Stimulated activated CD8-positive, alpha-beta memory T cell treated with anti-CD3 and anti-CD28 coated beads, Interleukin-15, amount 100 ng/mL, for 4 hours (primary cell): ENCODE measurements around the gene CACHD1.

Experiments used
- DNase-seq, 2 donors: peaks; one replicate each; pipeline ENCODE4 v3.0.0-alpha.2; 2020; ENCODE audit warnings: low read depth in 2 of 2

Gene CACHD1

DNA sequence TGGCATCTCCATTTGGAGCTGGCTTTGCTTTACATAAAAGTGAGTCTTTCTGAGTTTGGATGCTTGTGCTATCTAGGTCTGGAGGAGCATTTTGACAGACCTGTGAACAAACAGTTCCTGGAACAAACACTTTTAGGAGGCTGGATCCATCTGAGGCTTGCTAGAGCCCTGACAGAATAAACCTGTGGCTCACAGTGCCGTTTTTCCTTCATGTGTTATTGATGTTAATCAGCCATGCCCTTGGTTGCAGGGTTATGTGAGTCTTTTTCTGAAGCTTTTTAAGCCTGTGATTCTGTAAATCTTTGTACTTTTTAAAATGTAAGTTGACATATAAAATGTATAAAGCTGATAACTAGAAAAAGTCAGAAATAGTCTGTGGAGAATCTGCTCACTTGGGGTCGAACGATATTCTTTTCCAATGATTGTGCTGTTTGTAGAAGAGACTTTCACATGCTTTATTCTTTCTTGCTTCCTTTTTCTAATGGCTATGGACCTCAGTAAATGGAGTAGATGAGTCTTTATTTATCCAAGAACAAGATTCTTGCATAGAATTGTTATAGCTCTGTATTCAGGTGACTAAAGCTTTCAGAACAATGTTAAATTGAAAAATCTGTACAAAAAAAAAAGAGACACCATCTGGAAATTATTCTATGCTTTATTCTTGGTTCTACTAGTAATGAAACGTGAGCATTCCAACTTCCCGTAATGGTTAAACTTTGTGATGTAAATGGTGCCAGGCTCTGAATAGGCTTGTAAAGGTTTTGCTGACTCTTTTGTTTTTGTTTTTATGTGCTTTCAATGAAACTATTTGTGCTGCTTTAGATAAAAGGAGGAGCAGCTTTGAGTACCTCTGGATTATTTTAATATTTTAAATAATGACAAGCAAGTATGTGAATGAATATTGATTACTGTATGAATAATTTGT, 53.7 kb downstream of the CACHD1 start:
- no peak for DNase-seq

DNA sequence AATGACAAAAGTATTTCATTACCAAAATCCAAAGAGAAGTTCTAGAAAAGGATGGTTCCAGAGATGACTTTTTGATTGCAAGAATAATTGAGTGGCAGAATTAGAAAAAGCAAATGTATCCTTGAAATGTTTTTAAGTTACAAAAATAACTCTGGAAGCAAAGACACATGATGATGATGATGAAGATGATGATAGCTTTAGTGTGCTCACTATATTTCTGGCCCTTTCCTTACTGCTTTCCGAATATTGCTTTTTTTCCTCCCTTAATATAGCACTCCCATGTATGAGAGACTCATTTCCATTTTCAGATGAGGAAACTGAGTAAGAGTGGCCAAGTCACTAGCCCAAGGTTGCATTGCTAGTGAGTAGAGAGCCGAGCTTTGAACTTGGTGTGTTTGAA, 54.7 kb downstream of the CACHD1 start:
- no peak for DNase-seq

DNA sequence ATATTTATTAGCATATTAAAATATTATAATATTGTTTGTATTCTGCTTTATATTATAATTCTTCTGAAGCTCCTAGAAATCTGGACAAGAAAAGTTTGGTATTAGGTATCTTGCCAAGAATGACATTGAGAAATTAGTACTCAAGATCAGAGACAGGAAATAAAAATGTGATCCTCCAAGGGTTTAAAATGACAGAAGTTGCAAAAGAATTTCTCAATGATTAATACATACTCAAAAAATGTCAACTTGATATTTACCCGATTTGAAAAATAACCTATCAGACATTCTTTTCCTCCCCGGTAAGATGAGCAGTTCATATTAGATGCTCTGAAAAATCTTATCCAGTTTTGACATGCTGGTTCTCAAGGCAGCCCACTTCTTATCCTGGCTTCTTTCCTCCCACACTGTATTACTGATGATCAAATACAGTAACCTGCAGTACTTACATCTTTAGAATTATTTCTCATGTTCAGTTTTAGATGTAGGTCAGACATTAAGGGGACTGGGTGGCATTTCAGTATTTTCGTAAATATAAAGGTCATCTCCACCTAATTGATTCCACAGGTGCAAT, 55.3 kb downstream of the CACHD1 start:
- no peak for DNase-seq

DNA sequence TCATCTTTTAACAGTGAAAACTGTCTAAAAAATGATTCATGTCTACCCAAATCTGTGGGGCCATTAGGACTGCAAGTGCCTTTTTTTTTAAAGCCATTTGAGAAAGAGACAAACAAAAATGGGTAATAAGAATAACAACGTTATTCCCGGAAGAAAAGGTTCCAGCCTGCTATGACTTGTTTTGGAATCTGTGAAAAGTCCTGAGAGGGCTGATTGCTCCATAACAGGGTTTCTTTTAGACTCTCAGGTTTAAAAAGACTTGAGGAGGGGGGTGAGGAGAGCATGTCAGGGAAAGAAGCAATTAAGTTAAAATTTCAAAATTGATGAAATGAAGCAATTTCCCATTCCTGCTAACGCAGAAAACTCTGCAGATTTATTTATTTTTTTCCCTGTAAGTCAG, 56.4 kb downstream of the CACHD1 start:
- DNase-seq: no peak

DNA sequence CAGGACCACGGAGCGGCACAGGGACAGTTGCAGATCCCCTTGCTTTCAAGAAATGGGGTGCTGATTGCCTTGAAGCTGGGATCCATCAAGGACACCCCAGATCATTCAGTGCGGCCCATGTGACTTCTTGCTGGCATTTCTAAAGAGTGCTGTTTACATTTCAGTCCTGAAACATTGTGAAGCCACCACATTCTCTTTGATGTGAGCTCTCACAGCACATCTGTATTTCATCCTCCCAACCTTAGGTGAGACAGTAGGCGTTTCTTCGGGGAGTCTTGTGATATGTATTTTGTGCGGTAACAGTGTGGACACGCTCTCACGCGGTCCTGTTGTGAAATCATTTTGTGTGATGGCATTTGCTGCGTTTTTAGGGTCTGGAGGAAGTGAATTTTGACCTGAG, 57.2 kb downstream of the CACHD1 start:
- DNase-seq: no peak

DNA sequence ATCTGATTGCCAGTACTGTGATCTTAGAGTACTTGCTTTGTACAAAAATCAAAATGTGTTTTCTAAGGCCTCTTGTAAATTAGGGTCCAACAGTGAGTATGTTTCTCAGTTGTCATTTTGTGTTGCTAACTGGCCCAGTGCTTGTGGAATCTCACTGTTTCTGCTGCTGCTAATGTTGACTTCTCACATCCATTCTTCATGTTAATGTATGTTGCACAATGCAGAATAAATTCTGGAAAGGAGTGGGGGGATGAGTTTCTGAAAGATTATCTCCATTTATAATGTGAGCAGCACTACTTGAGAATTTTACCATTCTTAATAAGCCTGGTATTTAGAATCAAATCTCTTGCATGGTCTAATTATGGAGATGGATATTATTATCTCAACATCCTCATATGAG, 57.9 kb downstream of the CACHD1 start:
- no peak for DNase-seq

DNA sequence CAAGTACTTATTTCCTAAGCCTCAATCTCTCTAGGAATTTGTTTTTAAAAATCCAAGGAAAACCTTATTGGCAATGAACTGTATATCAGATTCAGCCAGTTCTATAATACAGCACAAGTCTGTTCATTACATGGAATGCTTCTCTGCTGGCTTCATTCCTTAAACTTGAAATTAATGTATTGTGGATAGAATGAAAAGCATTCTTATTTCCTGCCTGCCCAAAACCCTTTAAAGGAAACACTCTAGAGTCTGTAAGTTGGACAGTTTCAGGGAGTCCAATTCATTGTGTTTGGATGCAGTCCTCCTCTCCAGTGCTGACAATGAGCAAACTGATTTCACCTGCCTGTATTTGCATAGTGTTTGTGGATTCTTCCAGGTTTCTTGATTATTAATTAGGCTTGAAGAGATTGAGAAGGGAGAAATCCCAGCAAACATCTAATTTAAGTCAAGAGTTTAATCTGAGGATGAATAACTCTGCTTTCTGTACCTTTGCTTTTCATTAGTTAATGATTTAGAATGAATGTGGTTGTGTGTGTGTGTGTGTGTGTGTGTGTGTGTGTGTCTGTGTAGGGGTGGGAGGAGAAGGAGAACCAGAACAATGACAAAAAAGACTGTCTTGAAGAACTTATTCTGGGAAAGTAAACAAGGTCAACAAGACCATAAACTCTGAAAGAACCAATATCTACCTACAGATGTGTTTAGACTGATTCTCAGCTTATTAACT, 61.2 kb downstream of the CACHD1 start:
- no peak for DNase-seq

DNA sequence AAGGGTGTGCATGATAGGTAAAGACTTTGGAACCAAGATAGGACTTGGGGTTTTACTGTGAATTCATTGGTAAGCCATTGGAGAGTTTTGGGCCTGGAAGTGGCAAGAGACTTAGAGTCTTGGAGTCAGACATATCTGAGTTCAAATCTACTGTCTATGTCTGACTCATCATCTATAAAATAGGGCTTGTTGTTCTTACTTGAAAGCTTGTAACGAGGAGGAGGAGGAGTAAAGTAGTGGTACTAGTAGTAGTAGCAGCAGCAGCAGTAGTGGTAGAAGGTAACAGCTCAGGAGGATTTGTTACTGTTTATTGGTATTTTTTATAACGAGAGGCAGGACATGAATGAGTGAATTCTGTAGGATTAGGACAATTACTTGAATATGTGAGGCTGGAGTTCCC, 62.7 kb downstream of the CACHD1 start:
- no peak for DNase-seq

DNA sequence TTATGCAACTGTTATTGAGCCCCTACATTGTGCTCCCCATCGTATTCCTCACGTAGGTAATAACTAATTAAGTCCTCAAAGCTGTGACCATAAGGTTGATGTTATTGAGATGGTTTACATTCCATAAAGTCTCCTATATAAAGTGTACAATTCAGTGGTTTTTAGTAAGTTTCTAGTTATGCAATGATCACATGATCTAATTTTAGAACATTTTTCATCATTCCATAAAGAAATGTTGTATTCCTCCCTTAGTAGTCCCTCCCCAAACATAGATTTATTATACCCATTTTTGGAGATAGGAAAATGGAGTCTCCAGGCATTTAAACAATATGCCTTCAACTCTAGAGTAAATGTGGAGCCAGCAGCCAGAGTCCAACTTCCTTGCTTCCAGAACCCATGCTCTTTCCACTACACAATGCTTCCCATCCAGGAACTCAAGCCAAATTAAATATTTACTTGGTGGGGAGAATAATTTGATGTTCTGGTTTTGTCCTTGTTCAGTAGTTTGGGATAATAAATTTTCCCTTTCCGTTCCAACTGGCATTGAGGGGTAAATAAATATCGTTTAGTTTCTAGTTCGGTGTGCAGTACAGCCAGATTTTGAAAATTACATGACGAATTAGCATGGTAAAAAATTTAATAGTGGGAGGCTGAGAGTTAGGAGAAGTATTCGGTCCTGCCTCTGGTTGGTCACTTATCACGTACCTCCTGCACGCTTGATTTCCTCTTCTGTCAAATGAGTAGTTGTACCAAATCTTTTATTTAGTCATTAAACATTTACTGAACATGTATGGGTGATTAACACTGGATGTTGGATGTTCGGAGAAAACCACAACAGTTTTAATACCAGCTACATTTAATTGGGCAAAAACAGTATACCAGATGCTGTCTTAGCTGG, 66.3 kb downstream of the CACHD1 start:
- DNase-seq: no peak

DNA sequence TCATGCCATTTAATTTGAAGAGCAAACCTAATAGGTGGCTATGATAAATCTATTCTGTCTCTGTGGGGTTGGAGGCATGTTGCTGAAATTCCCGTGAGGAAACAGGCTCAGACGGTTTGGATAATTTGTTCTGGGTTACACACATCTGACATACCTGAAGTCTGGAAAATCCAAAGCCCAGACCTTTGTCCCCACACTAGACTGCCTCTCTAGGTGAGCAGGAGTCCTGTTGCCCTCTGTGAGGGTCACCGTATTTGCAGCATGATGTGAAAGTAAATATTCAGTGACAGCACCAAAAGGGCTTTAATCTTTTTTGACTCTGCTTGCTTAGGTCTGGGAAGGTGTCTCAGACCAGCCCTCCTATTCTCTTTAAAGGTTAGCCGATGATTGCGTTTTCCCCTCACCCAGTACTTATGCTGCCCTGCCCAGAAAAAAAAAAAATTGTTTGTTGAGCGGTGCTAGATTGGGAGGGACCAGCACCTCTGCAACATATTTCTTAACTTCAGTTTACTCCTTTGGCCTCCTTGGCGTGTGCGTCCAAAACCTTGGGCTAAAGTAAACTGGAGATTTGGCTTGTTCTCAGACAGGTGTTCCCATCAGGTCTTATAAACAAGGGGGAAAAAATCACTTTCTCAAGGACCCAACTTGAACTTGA, 67.0 kb downstream of the CACHD1 start:
- DNase-seq: no peak

DNA sequence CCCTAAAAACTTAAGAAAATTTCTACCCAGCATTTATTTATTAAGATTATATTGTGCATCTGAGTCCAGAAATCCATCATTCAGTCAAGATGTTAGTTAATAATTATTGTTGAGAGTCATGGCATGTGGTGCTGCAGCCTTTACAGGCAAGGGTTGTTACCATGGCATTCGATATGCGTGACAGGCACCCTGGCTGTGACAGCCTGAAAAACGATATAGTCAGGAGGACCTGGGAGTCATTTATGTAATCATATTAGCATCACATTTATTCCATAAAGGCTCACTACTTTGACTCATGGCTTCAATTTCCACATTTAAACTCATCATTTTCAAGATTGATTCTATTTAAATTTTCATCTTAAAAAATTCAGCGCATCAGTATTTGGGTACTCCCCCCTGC, 68.0 kb downstream of the CACHD1 start:
- no peak for DNase-seq

DNA sequence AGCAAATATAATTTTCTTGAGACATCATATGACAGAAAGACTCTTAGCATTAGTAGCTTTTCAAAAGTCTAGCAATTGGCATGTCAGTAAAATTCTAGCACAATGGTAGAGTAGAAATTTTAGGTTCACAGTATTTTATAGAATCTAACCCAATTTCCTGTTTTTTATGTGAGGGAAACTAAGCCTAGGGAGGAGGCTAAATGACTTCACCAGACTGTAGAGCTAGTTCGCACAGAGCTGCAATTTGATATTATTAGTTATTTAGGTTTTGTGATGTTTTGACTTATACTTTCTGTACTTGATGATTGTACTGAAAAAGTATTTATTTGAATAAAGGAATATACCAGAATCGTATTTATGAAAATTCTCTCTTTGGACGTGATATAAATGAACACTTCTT, 68.5 kb downstream of the CACHD1 start:
- DNase-seq: no peak

DNA sequence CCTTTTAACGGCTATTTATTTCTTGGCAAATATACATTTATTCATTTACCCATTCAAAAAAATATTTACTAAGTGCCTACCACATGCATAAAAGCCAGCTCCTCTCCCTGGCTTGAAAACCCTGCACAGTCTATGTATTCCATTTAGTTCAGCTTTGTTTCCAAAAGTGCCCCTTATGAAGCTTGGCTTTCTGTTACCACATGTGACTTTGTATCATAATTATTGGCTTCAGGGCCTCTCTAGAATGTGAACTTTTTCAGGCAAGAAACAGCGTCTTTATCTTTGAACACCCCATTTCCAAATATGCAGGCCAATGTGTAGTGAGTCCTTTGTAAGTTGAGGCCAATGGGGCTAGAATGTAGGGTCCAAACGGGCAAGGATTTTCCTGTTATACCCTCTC, 69.4 kb downstream of the CACHD1 start:
- no peak for DNase-seq

DNA sequence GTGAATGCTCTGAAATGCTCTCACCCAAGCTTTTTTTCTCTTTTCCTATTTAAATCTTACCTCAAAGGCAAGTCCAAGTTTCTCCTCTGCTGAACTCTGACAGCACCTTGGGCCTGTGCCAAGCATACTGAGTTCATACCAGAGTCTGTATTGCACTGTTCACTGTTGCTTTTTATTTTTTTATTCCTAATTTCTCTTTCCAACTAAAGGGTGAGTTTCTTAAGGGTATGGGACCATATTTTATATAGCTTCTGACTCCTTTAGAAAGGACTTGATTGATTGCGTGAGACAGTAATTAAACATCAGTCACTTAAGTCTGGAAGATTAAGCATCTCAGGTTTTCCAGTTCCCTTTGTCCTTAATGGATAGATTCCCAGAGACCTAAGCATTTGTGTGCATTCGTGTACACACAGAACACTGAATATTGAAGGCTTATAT, 69.9 kb downstream of the CACHD1 start:
- DNase-seq: no peak

DNA sequence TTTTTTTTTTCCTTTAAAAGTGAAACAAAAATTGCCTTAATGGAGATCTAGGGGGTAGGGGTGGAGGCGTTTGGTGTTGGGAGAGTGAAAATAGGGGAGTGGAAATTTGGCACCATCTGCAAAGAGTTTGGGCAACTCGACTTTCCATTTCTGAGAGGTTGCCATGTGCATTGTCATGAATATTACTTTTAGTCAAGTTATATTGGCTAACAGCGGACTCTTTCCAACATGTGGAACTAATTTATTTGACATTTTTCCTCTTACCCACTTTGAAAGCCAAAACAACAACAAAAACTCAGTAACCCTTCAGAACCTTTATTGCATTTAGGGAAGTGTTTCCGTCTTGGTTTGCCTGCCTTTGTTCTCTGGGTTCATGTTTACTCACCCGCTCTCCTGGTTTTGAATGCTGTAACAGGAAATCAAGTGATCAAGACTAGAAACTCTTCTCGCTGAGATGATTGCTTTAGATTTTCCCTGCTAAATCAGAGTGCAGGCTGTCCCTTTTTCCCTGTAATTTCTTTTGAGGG, 70.4 kb downstream of the CACHD1 start:
- no peak for DNase-seq

DNA sequence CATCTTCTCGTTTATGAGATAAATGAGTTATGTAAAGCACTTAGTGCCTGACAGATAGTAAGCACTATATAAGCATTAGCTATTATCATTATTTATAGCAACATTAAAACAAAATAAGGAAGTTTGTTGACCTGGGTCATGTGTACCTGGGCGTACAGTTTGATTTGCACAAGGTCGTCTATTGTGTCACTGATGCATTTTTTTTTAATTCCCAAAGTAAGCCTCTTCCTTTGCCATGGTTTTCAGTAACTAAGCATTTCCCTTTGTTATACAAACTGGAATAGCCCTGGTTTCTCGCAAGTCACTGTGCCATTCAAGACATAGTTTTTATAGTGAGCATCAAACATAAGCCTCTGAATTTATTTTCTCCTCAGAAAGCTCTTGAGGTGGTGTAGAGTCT, 72.2 kb downstream of the CACHD1 start:
- no peak for DNase-seq

DNA sequence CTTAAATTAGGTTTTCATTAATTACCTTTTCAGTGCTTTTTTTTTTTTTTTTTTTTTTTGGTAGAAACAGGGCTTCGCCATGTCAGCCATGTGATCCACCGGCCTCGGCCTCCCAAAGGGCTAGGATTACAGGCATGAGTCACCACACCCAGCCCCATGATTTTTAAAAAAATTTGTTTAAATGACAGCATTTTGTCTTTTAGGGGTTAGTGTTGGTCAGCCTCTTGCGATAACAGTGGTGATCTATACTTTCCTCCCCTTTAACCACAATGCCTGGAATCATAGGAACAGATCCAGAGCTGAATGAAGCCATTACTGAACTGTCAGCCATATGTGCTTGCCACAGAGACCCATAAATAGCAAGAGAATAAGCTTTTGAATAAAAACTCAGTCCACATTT, 73.9 kb downstream of the CACHD1 start:
- DNase-seq: no peak

DNA sequence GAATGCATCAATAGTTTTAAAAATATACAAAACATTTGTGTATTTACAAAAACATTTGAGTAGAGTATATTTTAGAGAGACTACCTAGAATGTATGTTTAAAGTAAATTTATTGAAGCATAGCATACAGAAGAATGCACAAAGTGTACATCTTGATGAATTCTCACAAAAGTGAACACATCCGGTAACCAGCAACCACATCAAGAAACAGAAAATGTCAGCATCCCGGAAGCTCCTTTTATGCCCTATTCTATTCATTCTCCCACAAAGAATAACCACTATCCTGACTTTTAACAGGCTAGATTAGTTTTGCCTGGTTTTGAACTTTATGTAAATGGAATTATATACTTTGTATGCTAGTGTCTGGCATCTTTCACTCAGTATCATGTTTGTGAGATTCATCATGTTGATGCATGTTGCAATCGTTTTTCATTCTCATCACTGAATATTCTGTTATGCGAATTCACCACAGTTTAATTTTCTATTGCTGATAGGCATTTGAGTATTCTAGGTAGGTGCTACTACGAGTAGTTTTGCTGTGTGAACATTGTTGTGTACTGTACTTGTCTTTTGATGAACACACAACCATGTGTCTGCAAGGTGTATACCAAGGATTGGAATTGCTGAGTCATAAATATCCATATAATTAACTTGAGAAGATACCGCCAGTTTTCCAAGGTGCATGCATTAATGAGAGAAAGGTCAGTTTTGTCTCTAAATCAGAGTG, 75.4 kb downstream of the CACHD1 start:
- DNase-seq: no peak

DNA sequence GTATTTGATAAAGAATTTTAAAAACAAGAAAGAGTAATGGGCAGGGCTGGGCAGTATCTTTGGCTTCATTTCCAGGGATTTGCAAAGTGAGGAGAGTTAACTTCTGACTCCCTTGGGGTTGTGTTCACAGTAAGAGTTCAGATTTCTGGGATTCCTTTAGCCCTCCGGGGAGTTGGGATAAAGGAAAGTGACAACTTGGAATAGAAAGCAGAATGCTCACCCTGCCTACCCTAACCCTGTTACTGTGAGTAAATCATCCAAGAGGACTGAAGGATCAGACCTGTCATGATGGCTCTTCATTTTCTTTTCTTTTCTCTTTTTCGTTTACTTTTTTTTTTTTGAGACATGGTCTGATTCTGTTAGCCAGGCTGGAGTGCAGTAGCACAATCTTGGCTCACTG, 76.1 kb downstream of the CACHD1 start:
- DNase-seq: no peak
